GM21576 (cell line): ENCODE data around the gene SELENON.

Source experiments
- ATAC-seq: cut with Tn5 transposase; IDR thresholded peaks from one replicate; pipeline ENCODE4 v1.9.1; 2021; ENCODE audit warnings: mild to moderate bottlenecking, moderate library complexity; ENCODE audit not compliant: unreplicated experiment

SELENON gene

GRCh38 chr1:25769625-25770383 lies 30.2 kb upstream of the SELENON start:
- no peak for ATAC-seq

- no peak for ATAC-seq
Measured at GRCh38 chr1:25770541-25771220, 29.3 kb upstream of the SELENON start.

GRCh38 chr1:25771221-25772114 lies 28.5 kb upstream of the SELENON start:
- no peak for ATAC-seq

GRCh38 chr1:25772164-25772563 lies 27.8 kb upstream of the SELENON start:
- ATAC-seq = no peak

- ATAC-seq = no peak
Measured at GRCh38 chr1:25772692-25773245, 27.2 kb upstream of the SELENON start.

GRCh38 chr1:25773441-25774125 lies 26.4 kb upstream of the SELENON start:
- ATAC-seq = no peak

GRCh38 chr1:25774206-25774803 lies 25.7 kb upstream of the SELENON start:
- no peak for ATAC-seq

GRCh38 chr1:25774921-25775771 lies 24.8 kb upstream of the SELENON start:
- no peak for ATAC-seq

- no peak for ATAC-seq
Measured at GRCh38 chr1:25779388-25779787, 20.6 kb upstream of the SELENON start.

GRCh38 chr1:25779894-25780293 lies 20.1 kb upstream of the SELENON start:
- ATAC-seq = no peak

- ATAC-seq = no peak
Measured at GRCh38 chr1:25780318-25781129, 19.5 kb upstream of the SELENON start.

GRCh38 chr1:25781130-25781433 lies 18.9 kb upstream of the SELENON start:
- ATAC-seq = no peak

GRCh38 chr1:25782608-25783201 lies 17.3 kb upstream of the SELENON start:
- no peak for ATAC-seq

- ATAC-seq = no peak
Measured at GRCh38 chr1:25784575-25785051, 15.4 kb upstream of the SELENON start.

- ATAC-seq = no peak
Measured at GRCh38 chr1:25785333-25786067, 14.5 kb upstream of the SELENON start.

- ATAC-seq = no peak
Measured at GRCh38 chr1:25786887-25787759, 12.9 kb upstream of the SELENON start.
